ENCODE results near the gene PPFIA1.
A peak's percentile ranks its signal among the peaks of the same experiment; 100 is the strongest.

The PPFIA1 gene

DNA sequence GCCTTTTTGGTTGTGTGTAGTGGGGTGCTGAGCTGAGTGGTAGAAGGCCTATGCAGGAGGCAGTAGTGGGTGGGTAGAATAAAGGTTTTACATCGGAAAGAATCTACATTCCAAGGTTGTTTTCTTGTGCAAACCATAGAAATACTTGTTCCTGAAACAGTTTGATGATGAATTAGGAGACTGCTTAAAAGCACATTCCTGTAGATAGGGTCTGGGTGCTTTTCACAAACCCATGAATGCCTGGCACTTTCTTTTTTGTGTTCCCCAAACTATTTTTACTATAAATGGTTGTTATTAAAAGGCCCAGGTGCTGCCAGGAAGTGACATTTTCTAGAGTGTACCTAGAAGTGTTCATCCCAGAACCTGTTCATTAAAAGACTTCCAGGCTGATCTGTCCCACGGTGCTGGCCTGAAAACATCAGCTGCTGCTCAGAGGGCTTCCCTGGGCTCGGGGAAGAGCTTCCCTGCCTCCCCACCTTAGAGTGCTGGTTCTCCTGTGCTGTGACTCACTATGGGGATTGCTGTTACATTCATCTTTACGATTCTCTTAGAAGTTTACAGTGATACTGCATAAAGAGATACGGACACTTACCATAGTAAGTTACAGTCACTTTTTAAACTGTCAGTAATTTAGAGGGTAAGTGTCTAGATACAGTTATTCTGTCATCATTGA lies 27.9 kb downstream of the PPFIA1 start:
- peak; percentile 46 for DNase-seq

DNA sequence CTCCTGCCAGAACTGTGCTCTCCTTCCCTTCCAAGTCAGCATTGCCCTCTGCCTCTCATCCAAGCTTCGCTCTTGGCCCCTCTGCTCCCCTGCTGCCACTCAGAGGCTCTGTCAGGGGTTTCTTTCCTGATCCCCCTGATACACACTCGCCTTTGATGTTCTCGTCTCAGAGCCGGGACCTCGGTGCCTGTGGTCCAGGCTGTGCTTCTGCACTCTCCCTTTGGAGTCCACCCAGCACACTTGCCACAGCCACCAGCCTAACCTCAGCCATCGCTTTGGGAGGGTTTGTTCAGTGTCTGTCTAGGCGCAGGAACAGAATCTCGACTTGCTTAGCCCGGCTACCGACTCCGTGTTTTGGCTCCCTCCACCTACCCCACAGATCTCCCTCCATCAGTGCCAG lies 29.1 kb downstream of the PPFIA1 start:
- no peak for DNase-seq

DNA sequence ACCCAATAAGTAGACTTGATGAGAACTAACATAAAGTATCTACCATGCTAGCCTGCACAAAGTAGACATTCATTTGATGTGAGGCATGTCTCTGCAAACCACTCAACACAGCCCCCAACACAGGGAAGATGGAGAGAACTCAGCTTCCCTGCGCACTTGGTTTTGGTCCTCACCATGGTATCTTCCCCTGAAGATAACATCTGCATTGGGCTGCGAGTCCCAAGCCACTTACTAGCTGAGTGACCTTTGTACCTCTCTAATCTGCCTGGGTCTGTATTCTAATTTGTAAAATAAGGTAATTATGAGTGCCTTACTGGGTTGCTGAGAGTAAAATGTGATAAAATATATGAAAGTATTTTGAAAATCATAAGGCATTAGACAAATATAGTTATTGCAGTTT lies 30.7 kb downstream of the PPFIA1 start:
- DNase-seq = no peak

DNA sequence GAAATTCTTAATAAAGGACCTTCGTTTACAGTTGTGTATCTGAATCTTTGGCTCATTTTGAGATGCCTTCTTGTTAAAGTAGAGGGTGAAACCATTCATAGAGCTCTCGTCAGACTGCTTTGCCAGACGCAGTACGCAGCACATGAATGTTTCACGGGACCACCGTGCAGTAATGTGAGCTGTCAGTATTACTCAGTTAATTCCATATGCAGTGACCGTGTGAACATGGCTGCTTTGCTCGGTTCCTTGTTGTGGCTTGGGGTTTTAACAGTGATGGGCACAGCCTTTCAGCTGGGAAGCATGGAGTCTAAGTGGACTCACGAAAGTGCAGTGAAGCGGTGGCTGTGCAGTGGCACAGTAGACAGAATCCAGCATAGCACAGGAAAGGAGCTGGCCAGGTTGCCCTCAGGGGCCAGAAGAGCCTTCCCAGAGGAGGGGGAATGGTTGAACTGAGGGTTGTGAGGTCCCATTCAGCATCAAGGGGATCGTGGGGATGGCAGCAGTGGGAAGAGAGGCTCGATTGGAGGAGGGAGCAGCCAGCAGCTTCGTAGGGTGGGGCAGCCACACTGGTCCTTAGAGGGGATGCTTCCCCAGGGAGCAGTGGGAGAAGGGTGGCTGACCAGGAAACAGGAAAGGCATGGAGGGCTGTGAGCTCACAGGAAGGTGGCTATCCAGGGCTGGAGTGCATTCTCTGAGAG lies 31.4 kb downstream of the PPFIA1 start:
- no peak for DNase-seq

DNA sequence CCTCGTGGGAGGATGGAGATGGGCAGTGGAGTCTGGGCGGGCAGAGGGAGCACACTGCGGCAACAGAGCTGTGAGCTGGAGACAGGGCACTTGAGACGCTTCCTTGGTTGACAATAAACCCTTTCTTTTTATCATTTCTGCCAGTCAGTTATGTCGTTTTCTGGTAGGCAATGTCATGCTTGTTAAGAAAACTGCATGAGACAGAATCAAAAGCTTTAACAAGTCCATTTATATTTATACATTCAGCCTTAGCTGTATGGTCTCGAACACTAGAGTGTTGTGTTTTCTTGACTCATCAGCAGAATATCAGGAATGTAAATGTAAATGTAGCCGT lies 31.9 kb downstream of the PPFIA1 start:
- peak; percentile 16 for DNase-seq

DNA sequence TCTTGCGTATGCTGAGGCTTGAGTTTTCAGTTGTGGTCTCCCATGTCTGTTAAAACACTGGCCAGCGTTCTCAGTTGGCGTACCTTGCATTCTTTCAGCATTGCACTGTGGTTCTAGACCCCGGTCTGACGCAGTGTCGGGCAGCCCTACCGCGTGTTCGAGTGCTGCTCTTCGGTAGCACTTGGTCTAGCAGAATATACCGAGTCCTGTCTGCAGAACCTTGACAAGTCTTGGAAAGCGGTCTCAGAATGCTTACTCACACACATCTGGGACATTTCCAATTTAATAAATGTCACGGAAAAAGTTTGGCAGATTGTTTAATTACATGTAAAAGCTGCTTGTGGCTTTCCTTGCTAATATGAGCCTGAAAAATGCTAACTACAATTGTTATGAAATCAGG lies 32.6 kb downstream of the PPFIA1 start:
- peak; percentile 71 for DNase-seq

DNA sequence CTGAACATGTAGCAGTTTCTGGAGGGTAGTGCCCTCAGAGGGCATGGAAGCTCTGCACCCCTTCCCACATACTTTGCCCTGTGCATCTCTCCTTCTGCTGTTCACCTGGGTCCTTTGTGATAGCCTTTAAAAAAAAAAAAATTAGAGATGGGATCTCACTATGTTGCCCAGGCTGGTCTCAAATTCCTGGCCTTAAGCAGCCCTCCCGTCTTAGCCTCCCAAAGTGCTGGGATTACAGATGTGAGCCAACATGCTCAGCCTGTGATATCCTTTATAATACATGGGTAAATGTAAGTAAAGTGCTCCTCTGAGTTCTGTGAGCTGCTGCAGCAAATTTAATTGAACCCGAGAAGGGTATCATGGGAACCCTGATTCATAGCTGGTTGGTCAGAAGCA lies 33.7 kb downstream of the PPFIA1 start:
- DNase-seq = no peak

DNA sequence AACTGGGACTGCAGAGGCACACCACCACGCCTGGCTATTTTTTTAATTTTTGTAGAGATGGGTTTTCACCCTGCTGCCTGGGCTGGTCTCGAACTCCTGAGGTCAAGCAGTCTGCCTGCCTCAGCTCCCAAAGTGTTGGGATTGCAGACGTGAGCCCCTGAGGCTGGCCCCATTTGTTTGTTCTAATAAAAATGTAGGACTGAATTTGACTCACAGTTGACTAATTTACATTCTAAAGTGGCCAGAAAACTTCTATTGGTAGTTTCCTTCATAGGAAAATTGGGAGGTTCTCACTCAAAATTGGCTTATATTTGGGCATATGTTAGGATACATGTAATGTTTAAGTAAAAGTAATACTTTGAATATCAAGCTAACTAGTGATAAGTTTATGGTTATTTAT lies 35.0 kb downstream of the PPFIA1 start:
- no peak for DNase-seq

DNA sequence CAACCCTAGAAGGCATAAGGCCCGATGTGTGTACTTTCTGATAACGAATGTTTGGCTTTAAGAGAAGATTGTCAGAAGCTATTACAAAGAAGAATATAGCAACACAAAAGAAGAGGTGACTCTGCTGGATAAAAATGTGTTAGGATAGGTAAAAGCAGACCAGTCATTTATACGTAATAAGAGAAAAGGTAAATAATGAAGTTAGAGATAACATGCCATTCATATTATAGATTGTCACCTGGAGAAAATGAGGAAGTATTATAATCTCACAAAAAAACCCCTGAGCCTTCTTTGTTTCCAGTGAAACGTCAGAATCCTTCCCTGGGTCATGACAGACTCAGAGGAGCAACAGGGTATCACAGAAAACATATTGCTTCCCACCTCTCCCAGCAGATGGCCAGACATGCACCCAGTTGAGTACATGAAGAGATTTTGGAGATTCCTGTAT lies 36.1 kb downstream of the PPFIA1 start:
- DNase-seq = no peak

DNA sequence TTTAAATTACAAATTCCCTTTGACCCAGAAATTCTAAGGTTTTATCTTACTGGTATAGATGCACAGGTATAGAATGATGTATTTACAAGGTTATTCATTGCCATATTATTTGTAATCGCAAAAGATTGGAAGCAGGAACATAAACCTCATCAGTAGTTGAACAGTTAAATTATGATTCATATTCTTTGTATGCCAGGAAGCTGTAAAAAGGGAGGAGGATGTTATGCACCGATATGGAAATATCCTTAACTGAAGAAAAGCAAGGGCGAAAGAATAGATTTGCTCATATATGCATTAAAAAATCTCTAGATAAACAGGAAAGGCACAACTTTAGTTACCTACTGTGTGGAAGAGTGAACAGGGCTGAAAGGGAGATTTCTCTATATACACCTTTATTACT lies 36.7 kb downstream of the PPFIA1 start:
- no peak for DNase-seq

DNA sequence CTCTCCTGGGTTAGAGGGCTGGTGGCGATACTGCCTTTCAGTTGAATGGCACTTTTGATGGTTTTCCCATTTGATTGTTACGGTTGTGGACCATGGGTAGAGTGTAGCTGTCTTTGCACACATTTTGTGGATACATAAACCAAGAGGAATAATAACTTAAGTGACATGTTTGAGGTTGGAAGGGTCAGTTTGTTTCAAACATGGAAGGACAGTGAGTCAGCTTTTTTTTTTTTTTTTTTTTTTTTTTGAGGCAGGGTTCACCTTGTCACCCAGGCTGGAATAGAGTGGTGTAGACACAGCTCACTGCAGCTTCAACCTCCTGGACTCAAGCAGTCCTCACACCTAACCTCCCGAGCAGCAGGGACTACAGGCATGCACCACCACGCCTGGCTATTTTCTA lies 41.1 kb downstream of the PPFIA1 start:
- no peak for DNase-seq

DNA sequence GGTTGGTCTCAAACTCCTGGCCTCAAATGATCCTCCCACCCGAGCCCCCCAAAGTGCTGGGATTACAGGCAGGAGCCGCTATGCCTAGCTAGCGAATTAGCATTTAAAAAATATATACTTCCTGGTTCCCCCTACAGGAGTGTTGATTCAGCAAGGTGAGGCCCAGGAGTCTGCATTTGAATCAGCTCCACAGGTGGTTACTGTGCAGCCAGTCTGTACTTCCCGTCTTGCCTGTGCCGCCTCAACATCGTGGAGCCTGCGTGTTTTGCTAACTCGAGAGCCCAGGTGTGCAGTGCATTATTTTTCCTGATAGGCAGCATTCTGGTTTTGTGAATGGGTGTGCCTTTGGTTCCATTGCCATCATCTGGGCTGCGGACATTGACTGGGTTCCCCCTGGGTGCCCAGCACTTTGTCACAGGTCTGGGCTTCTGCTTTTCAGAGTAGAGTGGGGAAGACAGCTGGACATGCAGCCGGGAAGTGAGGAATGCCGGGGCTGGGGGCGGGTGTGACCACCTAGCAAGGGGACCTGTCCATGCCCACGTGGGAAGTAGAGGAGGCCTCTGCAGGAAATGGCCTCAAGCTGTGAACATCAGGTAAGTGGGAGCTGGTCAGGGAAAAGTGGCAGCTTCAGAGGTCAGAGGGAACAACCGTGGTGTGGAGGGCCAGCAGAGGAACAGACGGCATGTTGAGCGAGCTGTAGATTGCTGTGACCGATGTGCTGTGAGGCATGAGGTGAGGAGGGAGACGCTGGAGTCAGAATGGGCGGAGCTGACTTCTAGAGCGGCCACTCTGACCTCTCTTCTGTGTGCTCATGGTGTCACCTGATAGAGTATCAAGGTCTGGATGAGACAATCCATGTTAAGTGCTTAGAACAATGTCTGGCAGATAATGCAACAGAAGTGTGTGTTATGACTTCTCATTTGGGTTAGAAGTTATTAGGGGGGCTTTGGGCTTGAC lies 42.2 kb downstream of the PPFIA1 start:
- no peak for DNase-seq

DNA sequence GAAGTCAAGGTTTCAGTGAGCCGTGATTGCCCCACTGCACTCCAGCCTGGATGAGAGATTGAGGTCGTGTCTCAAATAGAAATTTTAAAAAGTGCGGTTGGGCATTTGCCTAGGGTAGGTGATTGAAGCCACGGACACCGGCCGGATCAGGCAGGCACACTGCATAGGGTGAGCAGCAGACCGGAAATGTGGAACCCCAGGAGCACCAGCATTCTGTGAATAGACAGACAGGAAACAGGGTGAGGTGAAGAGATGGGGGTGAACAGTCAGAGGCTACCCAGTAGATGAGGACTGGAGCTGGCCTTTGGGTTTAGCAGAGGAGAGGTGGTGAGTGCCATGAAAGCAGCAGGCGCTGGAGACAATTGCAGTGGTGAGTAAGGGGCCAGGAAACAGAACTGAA lies 43.5 kb downstream of the PPFIA1 start:
- no peak for DNase-seq

DNA sequence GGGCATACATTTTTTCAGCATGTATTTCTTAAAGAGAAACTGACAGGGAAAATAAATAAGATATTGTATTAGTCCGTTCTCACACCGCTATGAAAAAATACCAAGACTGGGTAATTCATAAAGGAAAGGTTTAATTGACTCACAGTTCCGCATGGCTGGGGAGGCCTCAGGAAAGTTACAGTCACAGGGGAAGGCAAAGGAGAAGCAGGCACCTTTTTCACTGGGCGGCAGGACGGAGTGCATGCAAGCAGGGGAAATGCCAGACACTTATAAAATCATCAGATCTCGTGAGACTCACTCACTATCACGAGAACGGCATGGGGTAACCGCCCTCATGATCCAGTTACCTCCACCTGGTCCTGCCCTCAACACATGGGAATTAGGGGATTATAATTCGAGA lies 44.2 kb downstream of the PPFIA1 start:
- DNase-seq = no peak

DNA sequence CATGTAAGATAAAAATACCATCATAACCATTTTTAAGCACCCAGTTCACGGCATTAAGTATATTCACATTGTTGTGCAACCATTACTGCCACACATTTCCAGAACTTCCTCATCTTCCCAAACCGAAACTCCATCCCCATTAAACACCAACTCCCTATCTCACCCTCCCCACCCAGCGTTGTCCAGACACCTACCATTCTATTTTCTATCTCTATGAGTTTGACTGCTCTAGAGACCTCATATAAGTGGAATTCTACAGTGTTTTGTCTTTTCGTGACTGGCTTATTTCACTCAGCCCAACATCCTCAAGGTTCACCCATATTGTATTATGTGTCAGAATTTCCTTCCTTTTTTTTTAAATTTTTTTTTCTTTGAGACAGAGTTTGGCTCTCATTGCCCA lies 45.2 kb downstream of the PPFIA1 start:
- DNase-seq = no peak

DNA sequence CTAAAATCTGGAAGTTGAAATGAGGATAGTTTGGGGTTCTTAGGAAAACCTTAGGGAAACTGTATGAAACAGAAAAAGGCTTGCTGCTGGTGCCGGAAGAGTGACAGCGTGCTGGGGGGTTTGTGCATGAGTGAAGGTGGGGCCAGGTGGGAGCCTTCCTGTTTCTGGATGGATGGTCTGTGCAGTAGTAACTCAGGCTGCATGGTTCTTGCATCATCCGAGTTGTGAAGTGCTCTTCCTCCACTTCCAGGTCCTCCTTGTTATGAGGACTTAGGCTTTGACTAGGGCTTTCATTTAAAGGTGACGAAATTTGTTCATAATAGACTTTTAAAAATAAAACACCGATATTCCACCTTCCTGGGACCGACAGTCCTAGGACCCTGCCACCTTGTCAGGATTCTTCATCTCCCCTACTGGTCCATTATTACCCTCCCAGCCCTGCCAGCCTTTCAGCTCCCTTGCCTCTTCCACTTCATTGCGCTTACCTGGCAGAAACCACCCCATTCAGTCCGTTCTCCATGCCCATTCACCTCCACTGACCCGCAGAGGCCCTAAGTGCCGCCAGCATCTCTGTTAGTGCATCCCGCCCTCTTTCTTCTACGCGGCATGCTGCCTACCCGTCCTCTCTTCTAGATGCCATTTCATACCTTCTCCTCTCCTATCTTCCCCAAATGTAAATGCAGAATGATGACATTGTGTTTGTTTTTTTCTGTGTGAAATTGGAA lies 47.3 kb downstream of the PPFIA1 start:
- no peak for DNase-seq

DNA sequence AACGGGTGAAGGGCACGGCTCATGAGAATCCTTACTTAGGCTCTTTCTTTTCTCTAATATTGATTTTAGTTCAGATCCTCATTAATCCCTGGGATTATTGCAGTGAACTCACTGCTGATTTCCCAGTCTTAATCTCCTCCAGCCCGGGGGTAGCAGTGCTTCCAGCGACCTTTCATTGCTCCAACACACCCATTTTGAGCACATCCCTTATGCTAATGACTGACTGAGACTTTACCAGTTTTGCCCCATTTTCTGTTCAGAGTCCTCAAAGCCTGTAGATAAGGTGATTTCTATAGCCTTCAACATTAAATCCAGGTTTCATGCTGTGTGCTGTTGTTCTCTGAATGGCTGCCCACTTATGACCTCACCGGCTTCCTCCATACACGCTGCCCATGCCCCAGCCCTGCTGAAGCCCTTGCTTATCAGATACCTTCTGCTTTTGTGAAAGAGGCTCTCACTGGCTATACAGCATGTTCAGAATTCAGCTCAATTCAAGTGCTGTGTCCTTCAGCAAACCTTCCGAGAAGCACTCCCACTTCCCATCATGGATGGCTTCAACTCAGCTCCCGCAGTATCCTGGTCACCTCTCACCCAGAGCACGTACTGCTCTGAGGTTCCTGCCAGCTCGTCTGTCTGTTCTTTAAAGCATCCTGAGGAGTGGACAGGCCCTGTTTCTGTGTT lies 49.0 kb downstream of the PPFIA1 start:
- DNase-seq = no peak

DNA sequence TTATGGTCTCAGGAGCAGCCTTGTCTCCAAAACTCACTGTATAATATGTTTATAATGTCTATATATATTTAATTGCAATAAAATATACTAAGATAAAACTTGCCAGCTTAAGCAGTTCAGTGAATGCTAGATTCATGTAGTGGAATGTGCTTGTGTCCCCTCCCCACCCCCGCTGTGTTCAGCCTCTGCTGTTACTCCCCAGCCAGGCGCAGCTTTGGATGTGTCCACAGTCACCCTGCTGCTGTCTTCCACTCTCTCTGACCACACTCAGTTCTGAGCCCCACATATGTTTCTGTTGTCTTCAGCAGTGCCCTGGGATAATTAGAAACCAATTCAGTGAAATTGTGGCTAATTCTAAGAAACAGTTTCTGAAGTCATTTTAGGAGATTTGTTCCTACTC lies 52.2 kb downstream of the PPFIA1 start:
- DNase-seq = peak; percentile 23

DNA sequence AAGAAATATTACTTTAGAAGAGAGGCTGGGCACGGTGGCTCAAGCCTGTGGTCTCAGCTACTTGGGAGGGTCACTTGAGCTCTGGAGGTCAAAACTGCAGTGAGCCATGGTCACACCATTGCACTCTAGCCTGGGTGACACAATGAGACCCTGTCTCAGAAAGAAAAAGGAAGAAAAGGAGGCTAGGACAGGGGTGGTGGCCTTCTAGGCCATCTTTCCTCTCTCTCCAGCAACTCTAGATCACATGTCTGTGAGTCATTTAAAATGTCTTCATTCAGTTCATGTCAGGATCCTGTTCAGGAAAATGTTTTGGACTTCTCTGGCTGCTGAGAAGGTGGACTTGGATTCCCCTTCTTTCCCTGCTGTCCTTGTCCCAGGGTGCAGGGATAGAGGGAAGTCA lies 53.3 kb downstream of the PPFIA1 start:
- DNase-seq = no peak

DNA sequence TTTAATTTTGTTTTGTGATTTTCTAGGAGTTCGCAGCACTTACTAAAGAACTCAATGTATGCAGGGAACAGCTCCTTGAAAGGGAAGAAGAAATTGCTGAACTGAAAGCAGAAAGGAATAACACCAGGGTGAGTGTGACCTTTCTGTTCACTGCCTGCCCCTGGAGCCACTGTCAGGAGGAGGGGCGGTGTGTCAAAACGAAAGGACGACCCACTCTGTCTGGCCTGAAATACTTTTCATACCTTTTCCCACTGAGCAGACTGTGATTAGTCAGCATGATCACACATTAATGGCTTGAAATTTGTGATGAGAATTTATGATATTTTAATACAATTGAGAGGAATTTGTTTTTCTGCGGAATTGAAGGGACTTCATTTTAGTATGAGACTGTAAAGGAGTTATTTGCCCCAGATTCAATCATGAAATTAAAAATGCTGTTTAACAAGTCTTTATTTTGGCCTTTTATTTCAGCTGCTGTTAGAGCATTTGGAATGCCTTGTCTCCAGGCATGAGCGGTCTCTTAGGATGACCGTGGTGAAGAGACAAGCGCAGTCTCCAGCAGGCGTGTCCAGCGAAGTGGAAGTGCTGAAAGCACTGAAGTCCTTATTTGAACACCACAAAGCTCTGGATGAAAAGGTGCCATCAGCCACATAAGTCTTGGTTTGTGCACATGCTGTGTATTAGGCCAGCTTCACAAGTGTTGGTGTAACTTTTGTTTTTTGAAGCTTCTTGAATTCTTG lies 54.1 kb downstream of the PPFIA1 start:
- peak; percentile 49 for DNase-seq

DNA sequence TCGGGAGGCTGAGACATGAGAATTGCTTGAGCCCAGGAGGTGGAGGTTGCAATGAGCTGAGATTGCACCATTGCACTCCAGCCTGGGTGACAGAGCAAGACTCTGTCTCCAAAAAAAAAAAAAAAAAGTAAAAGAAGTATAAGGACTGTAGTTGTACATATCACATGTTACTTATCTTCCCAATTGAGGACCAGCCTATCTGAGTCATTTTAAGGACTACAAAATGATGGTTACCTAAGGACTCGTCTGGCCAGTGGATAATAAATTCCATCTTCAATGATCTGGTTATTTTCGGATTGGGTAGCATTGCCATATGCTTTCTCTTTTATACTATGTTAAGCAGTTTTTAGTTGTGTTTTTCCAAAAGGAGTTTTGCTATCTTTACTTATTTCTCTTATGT lies 55.3 kb downstream of the PPFIA1 start:
- DNase-seq = no peak
